ENCODE data around the gene PSMD11. TPM values are rescaled to one million over a fixed set of nuclear protein-coding genes. Genes with fewer than 3 reads are reported as not detected.

Gene PSMD11
- total RNA-seq, 1 donor from 2014 or later, result 74.2 TPM

DNA sequence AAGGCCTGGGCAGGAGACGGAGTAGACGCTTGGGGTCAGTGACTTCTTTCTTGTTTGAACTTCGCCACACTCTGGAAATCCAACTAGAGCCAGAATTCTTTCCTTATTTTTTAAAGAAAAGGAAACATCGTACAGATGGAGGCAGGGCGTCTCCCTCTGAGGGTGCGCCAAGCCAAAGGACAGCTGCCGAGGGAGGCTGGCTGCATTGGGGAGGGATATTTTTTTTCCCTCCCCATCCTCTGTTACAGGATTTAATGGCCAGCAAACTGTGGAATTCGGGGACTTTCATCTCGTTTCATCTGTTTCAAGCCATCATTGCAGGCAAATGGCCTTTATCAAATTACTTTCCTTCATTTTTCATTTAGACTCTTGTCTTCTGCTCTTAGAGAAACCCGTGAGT, 58.4 kb downstream of the PSMD11 start:
- no peak overlapping the region for H3K4me3 ChIP-seq (ENCODE audit: low read depth, low read length)
- no peak for FAIRE-seq
- no peaks in the 10 kb centered on the region for H3K27me3 ChIP-seq (ENCODE audit: control insufficient read depth, insufficient read depth, low read length)
- DNase-seq (ENCODE audit: low read depth), result no peak
- TF ChIP-seq, protein P1, sequence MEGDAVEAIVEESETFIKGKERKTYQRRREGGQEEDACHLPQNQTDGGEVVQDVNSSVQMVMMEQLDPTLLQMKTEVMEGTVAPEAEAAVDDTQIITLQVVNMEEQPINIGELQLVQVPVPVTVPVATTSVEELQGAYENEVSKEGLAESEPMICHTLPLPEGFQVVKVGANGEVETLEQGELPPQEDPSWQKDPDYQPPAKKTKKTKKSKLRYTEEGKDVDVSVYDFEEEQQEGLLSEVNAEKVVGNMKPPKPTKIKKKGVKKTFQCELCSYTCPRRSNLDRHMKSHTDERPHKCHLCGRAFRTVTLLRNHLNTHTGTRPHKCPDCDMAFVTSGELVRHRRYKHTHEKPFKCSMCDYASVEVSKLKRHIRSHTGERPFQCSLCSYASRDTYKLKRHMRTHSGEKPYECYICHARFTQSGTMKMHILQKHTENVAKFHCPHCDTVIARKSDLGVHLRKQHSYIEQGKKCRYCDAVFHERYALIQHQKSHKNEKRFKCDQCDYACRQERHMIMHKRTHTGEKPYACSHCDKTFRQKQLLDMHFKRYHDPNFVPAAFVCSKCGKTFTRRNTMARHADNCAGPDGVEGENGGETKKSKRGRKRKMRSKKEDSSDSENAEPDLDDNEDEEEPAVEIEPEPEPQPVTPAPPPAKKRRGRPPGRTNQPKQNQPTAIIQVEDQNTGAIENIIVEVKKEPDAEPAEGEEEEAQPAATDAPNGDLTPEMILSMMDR (IDR thresholded peaks at IDR 0.05; ENCODE audit: insufficient read depth, low read length, severe bottlenecking), result no peak
- H3K36me3 ChIP-seq (ENCODE audit: control insufficient read depth, insufficient read depth, low read length), result no peaks in the 10 kb centered on the region

DNA sequence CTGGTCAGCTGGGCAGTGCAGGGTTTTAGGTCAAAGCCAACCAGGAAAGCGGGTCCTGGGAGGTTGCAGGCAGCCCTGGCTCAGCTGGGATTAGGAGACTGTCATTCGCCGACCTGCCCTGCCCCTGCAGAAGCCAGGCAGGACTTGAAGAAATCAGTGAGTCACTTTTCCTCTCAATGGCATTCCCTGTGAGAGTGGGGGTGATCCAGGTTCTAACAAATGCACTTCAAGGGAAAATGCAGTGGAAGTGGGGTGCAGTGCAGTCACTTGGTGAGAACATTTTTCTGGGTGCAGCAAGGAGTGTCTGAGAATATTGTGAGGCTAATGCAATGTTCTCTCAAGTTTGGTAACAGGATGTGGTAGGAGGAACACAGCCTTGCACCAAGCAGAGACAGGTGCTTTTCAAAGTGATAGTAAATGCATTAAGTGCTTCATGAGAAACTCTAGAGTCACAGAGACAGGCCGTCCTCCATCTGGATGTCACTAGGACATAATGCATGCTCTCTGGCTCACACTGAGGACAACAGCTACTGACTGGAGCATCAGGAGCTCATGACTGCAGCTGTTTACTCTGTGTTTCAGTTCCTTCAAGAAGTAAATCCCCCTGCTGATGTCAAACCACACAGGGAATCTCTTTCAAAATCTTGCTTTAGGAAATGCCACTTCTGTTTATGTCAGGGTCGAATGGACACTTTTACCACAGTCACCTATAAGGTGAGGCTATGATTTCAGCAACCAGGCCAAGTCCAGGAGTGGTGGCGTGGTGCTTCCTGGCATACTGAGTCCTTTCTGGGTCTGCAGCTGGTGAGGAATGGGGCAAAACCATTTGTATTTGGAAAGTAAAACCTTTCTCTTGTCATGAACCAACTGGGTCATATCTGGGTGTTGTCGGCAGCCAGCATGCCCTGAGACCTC, 59.2 kb downstream of the PSMD11 start:
- Histone ChIP-seq H3K36me3 (ENCODE audit: control insufficient read depth, insufficient read depth, low read length) (no peaks in the 10 kb centered on the region), H3K27me3 (ENCODE audit: control insufficient read depth, insufficient read depth, low read length) (no peaks in the 10 kb centered on the region), H3K4me3 (ENCODE audit: low read depth, low read length) (no peak overlapping the region)
- FAIRE-seq (peak; percentile 55), DNase-seq (ENCODE audit: low read depth) (peak; percentile 58)
- TF ChIP-seq, protein P1 (IDR thresholded peaks at IDR 0.05; ENCODE audit: insufficient read depth, low read length, severe bottlenecking), result no peak

- DNase-seq (ENCODE audit: low read depth) (no peak), FAIRE-seq (no peak)
- TF ChIP-seq, protein P1 (IDR thresholded peaks at IDR 0.05; ENCODE audit: insufficient read depth, low read length, severe bottlenecking), result no peak
- Histone ChIP-seq H3K27me3 (ENCODE audit: control insufficient read depth, insufficient read depth, low read length) (no peaks in the 10 kb centered on the region), H3K4me3 (ENCODE audit: low read depth, low read length) (no peak overlapping the region), H3K36me3 (ENCODE audit: control insufficient read depth, insufficient read depth, low read length) (no peaks in the 10 kb centered on the region)
Measured at GRCh38 chr17:32504166-32504990, 60.1 kb downstream of the PSMD11 start.

DNA sequence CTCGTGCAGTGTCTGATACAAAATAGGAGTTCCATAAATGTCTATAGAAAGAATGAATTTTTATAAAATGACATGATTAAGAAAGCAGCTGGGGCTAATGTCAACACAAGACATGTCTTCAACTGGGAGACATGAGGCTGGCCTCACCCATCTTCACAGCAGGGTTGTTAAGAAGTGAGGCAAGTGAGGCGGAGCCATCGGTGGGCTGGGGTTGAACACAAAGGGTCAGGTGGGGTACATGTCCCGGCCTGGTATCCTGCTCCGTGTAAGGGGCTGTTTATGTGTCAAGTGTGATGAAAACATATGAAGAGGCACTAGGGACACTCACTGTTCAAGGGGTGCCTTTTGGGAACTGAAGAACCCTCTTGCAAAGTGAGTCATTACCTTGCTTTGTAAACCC, 64.6 kb downstream of the PSMD11 start:
- H3K36me3 ChIP-seq (ENCODE audit: control insufficient read depth, insufficient read depth, low read length), result no peaks in the 10 kb centered on the region
- FAIRE-seq (no peak), DNase-seq (ENCODE audit: low read depth) (no peak)
- TF ChIP-seq, protein P1 (IDR thresholded peaks at IDR 0.05; ENCODE audit: insufficient read depth, low read length, severe bottlenecking), result no peak
- H3K4me3 ChIP-seq (ENCODE audit: low read depth, low read length), result no peak overlapping the region
- H3K27me3 ChIP-seq (ENCODE audit: control insufficient read depth, insufficient read depth, low read length), result no peaks in the 10 kb centered on the region

- Histone ChIP-seq H3K36me3 (ENCODE audit: control insufficient read depth, insufficient read depth, low read length) (no peaks in the 10 kb centered on the region), H3K27me3 (ENCODE audit: control insufficient read depth, insufficient read depth, low read length) (no peaks in the 10 kb centered on the region), H3K4me3 (ENCODE audit: low read depth, low read length) (no peak overlapping the region)
- TF ChIP-seq, protein P1 (IDR thresholded peaks at IDR 0.05; ENCODE audit: insufficient read depth, low read length, severe bottlenecking), result no peak
- no peak for DNase-seq (ENCODE audit: low read depth)
- FAIRE-seq, result no peak
Measured at GRCh38 chr17:32510466-32510865, 66.2 kb downstream of the PSMD11 start.
